Fibroblast of the conjunctiva (primary cell): ENCODE measurements around the gene BRIP1.
"Not testable (repeated sequence)": the region's sequence is repeated elsewhere in the genome, so short reads cannot be mapped to it uniquely, and the experiment has no call there.

Experiments used
- DNase-seq: peaks from one replicate; pipeline ENCODE4 v3.0.0-alpha.2; 2010; ENCODE audit warnings: low read depth

The BRIP1 gene

GRCh38 chr17:61827649-61828395 is 35.5 kb downstream of the BRIP1 start:
- no peak for DNase-seq

GRCh38 chr17:61826866-61827265 is 36.5 kb downstream of the BRIP1 start:
- DNase-seq: not testable (repeated sequence)

GRCh38 chr17:61826198-61826597 is 37.1 kb downstream of the BRIP1 start:
- DNase-seq: not testable (repeated sequence)

GRCh38 chr17:61825448-61826137 is 37.7 kb downstream of the BRIP1 start:
- no peak for DNase-seq

GRCh38 chr17:61822326-61823285 is 40.7 kb downstream of the BRIP1 start:
- DNase-seq: no peak

GRCh38 chr17:61821655-61822054 is 41.7 kb downstream of the BRIP1 start:
- DNase-seq: no peak

- not testable (repeated sequence) for DNase-seq
These were observed 44.1 kb downstream of the BRIP1 start for GRCh38 chr17:61819265-61819664.

GRCh38 chr17:61818225-61818624 is 45.1 kb downstream of the BRIP1 start:
- DNase-seq: no peak

- DNase-seq: no peak
These were observed 45.9 kb downstream of the BRIP1 start for GRCh38 chr17:61817452-61817851.

GRCh38 chr17:61816538-61816937 is 46.8 kb downstream of the BRIP1 start:
- no peak for DNase-seq

GRCh38 chr17:61815863-61816503 is 47.3 kb downstream of the BRIP1 start:
- DNase-seq: no peak

GRCh38 chr17:61814485-61814884 is 48.8 kb downstream of the BRIP1 start:
- DNase-seq: no peak

- DNase-seq: no peak
These were observed 50.1 kb downstream of the BRIP1 start for GRCh38 chr17:61813211-61813610.

GRCh38 chr17:61812747-61813146 is 50.6 kb downstream of the BRIP1 start:
- DNase-seq: no peak

- DNase-seq: peak; percentile 48
These were observed 53.4 kb downstream of the BRIP1 start for GRCh38 chr17:61809816-61810392.

- DNase-seq: no peak
These were observed 54.9 kb downstream of the BRIP1 start for GRCh38 chr17:61808442-61808841.

GRCh38 chr17:61806936-61807335 is 56.4 kb downstream of the BRIP1 start:
- no peak for DNase-seq

- no peak for DNase-seq
These were observed 57.1 kb downstream of the BRIP1 start for GRCh38 chr17:61806081-61806828.

- no peak for DNase-seq
These were observed 57.9 kb downstream of the BRIP1 start for GRCh38 chr17:61805399-61805798.

- DNase-seq: no peak
These were observed 59.5 kb downstream of the BRIP1 start for GRCh38 chr17:61803796-61804195.

- DNase-seq: no peak
These were observed 60.1 kb downstream of the BRIP1 start for GRCh38 chr17:61803216-61803615.
